Astrocyte (in vitro differentiated cells and primary cell): ENCODE results near the gene DNAAF5. TPM values are rescaled to one million over a fixed set of nuclear protein-coding genes. Genes with fewer than 3 reads are reported as not detected.

Source experiments
- DNase-seq: peaks from one replicate; pipeline ENCODE4 v3.0.0-alpha.2; 2010; ENCODE audit warnings: low read depth
- FAIRE-seq: peaks from 2 replicates; lab custom pipeline; 2011; peaks lifted over from hg19 to GRCh38; lab: Jason Lieb, UNC
- H2AFZ ChIP-seq: 2 replicates; pipeline ENCODE4 v1.6.0; 2012; ENCODE audit warnings: low read depth, low read length, inconsistent platforms
- H3K27ac ChIP-seq: 2 replicates; pipeline ENCODE4 v1.5.1; 2011; ENCODE audit warnings: low read depth, low read length, inconsistent platforms
- H3K27me3 ChIP-seq: 2 replicates; pipeline ENCODE4 v1.6.0; 2011; ENCODE audit warnings: low read length, inconsistent platforms; ENCODE audit not compliant: insufficient read depth
- H3K36me3 ChIP-seq: 2 replicates; pipeline ENCODE4 v1.5.1; 2011; ENCODE audit warnings: low read length, inconsistent platforms; ENCODE audit not compliant: insufficient read depth
- H3K4me1 ChIP-seq: 2 replicates; pipeline ENCODE4 v1.5.1; 2011; ENCODE audit warnings: low read length, inconsistent platforms; ENCODE audit not compliant: insufficient read depth
- H3K4me2 ChIP-seq: 2 replicates; pipeline ENCODE4 v1.6.0; 2012; ENCODE audit warnings: low read length, inconsistent platforms
- H3K4me3 ChIP-seq: 2 replicates; pipeline ENCODE4 v1.5.1; 2011; ENCODE audit warnings: low read depth, mild to moderate bottlenecking, low read length, inconsistent platforms; ENCODE audit not compliant: insufficient read depth
- H3K79me2 ChIP-seq: 2 replicates; pipeline ENCODE4 v1.6.0; 2012; ENCODE audit warnings: mild to moderate bottlenecking, low read length, inconsistent platforms; ENCODE audit not compliant: insufficient read depth
- H3K9ac ChIP-seq: 2 replicates; pipeline ENCODE4 v1.6.0; 2012; ENCODE audit warnings: mild to moderate bottlenecking, low read length, inconsistent platforms
- H3K9me3 ChIP-seq: 2 replicates; pipeline ENCODE4 v1.5.1; 2012; ENCODE audit warnings: low read depth, mild to moderate bottlenecking, low read length, inconsistent platforms; ENCODE audit not compliant: insufficient read depth
- H4K20me1 ChIP-seq: 2 replicates; pipeline ENCODE4 v1.6.0; 2012; ENCODE audit warnings: low read length, inconsistent platforms; ENCODE audit not compliant: insufficient read depth
- H3K27ac Mint-ChIP-seq: one replicate; pipeline ENCODE4 v1.8.0; 2021; ENCODE audit warnings: mild to moderate bottlenecking, mixed read lengths; ENCODE audit not compliant: unreplicated experiment
- H3K27me3 Mint-ChIP-seq: one replicate; pipeline ENCODE4 v1.8.0; 2021; ENCODE audit warnings: low read depth, mixed read lengths; ENCODE audit not compliant: unreplicated experiment
- H3K36me3 Mint-ChIP-seq: one replicate; pipeline ENCODE4 v1.8.0; 2021; ENCODE audit warnings: low read depth, mixed read lengths; ENCODE audit not compliant: unreplicated experiment
- H3K4me1 Mint-ChIP-seq: one replicate; pipeline ENCODE4 v1.8.0; 2021; ENCODE audit warnings: low read depth, mixed read lengths; ENCODE audit not compliant: unreplicated experiment
- H3K4me3 Mint-ChIP-seq: one replicate; pipeline ENCODE4 v1.8.0; 2021; ENCODE audit warnings: mild to moderate bottlenecking, moderate library complexity, mixed read lengths; ENCODE audit not compliant: unreplicated experiment
- H3K9me3 Mint-ChIP-seq: one replicate; pipeline ENCODE4 v1.8.0; 2021; ENCODE audit warnings: mild to moderate bottlenecking, mixed read lengths; ENCODE audit not compliant: unreplicated experiment
- EZH2 ChIP-seq: IDR thresholded peaks from 2 replicates; pipeline ENCODE4 v1.6.1; 2012; ENCODE audit warnings: mild to moderate bottlenecking, low read length, inconsistent platforms; ENCODE audit not compliant: insufficient read depth
- total RNA-seq: library from RNA; stranded (reverse); gene quantifications from 2 replicates; pipeline ENCODE4 v1.2.1, GENCODE V29; 2021
- TF ChIP-seq, protein P1 (sequence below): IDR thresholded peaks from 2 replicates; pipeline ENCODE4 v1.5.1; 2011; ENCODE audit warnings: low read depth, mild to moderate bottlenecking, inconsistent platforms, low read length, moderate library complexity; ENCODE audit not compliant: insufficient read depth

The DNAAF5 gene
- total RNA-seq, 1 donor from 2014 or later = 24.5 TPM

GRCh38 chr7:713488-714230 lies 12.8 kb upstream of the DNAAF5 start:
- H3K27ac Mint-ChIP-seq = peak overlapping the region; percentile 6
- H3K4me2 ChIP-seq = no peak overlapping the region

GRCh38 chr7:714251-714671 lies 12.2 kb upstream of the DNAAF5 start:
- no peak overlapping the region for H3K27ac ChIP-seq
- peaks cover 8% of the 10 kb centered on the region for H3K27me3 Mint-ChIP-seq
- H3K27ac Mint-ChIP-seq = no peak overlapping the region
- no peaks in the 10 kb centered on the region for H3K36me3 ChIP-seq
- no peak overlapping the region for H3K9ac ChIP-seq
- no peak for DNase-seq
- no peaks in the 10 kb centered on the region for H3K4me1 ChIP-seq
- FAIRE-seq = no peak
- H3K9me3 Mint-ChIP-seq = no peaks in the 10 kb centered on the region
- H2AFZ ChIP-seq = no peak overlapping the region
- TF ChIP-seq EZH2 = no peak
- TF ChIP-seq, protein P1, sequence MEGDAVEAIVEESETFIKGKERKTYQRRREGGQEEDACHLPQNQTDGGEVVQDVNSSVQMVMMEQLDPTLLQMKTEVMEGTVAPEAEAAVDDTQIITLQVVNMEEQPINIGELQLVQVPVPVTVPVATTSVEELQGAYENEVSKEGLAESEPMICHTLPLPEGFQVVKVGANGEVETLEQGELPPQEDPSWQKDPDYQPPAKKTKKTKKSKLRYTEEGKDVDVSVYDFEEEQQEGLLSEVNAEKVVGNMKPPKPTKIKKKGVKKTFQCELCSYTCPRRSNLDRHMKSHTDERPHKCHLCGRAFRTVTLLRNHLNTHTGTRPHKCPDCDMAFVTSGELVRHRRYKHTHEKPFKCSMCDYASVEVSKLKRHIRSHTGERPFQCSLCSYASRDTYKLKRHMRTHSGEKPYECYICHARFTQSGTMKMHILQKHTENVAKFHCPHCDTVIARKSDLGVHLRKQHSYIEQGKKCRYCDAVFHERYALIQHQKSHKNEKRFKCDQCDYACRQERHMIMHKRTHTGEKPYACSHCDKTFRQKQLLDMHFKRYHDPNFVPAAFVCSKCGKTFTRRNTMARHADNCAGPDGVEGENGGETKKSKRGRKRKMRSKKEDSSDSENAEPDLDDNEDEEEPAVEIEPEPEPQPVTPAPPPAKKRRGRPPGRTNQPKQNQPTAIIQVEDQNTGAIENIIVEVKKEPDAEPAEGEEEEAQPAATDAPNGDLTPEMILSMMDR = no peak
- H3K4me3 ChIP-seq = no peak overlapping the region
- H3K27me3 ChIP-seq = peaks cover 2% of the 10 kb centered on the region
- no peak overlapping the region for H3K4me2 ChIP-seq
- no peaks in the 10 kb centered on the region for H3K36me3 Mint-ChIP-seq
- H3K4me3 Mint-ChIP-seq = no peak overlapping the region
- H3K9me3 ChIP-seq = no peaks in the 10 kb centered on the region
- H3K4me1 Mint-ChIP-seq = peaks cover 2% of the 10 kb centered on the region
- no peaks in the 10 kb centered on the region for H3K79me2 ChIP-seq
- peaks cover 5% of the 10 kb centered on the region for H4K20me1 ChIP-seq

More at GRCh38 chr7:713488-714230, 12.8 kb upstream of the DNAAF5 start:
- H3K27me3 Mint-ChIP-seq = peaks cover 8% of the 10 kb centered on the region
- no peaks in the 10 kb centered on the region for H3K36me3 Mint-ChIP-seq
- H3K9me3 ChIP-seq = no peaks in the 10 kb centered on the region
- no peaks in the 10 kb centered on the region for H3K9me3 Mint-ChIP-seq
- H3K9ac ChIP-seq = no peak overlapping the region
- FAIRE-seq (no peak), DNase-seq (no peak)
- no peak for TF ChIP-seq EZH2
- TF ChIP-seq, protein P1 = no peak
- no peaks in the 10 kb centered on the region for H3K36me3 ChIP-seq
- peaks cover 2% of the 10 kb centered on the region for H3K4me1 Mint-ChIP-seq
- peaks cover 5% of the 10 kb centered on the region for H4K20me1 ChIP-seq
- no peaks in the 10 kb centered on the region for H3K4me1 ChIP-seq
- no peaks in the 10 kb centered on the region for H3K79me2 ChIP-seq
- peaks cover 2% of the 10 kb centered on the region for H3K27me3 ChIP-seq
- H2AFZ ChIP-seq = no peak overlapping the region
- H3K27ac ChIP-seq = no peak overlapping the region
- peak overlapping the region; percentile 5 for H3K4me3 Mint-ChIP-seq
- no peak overlapping the region for H3K4me3 ChIP-seq

GRCh38 chr7:716222-716621 lies 10.3 kb upstream of the DNAAF5 start:
- no peak overlapping the region for H3K27ac Mint-ChIP-seq
- DNase-seq = no peak
- no peak for FAIRE-seq

More at GRCh38 chr7:716222-716621, 10.3 kb upstream of the DNAAF5 start:
- no peak overlapping the region for H3K4me3 Mint-ChIP-seq
- H3K9me3 Mint-ChIP-seq = no peaks in the 10 kb centered on the region
- peaks cover 5% of the 10 kb centered on the region for H4K20me1 ChIP-seq
- H3K9ac ChIP-seq = no peak overlapping the region
- no peaks in the 10 kb centered on the region for H3K9me3 ChIP-seq
- H3K4me1 Mint-ChIP-seq = peaks cover 4% of the 10 kb centered on the region
- TF ChIP-seq EZH2 = no peak
- TF ChIP-seq, protein P1 = no peak
- H3K27me3 ChIP-seq = peaks cover 2% of the 10 kb centered on the region
- no peaks in the 10 kb centered on the region for H3K36me3 ChIP-seq
- H3K27ac ChIP-seq = no peak overlapping the region
- H3K4me3 ChIP-seq = no peak overlapping the region
- no peak overlapping the region for H3K4me2 ChIP-seq
- H3K79me2 ChIP-seq = no peaks in the 10 kb centered on the region
- H3K4me1 ChIP-seq = no peaks in the 10 kb centered on the region
- H3K36me3 Mint-ChIP-seq = peaks cover 3% of the 10 kb centered on the region
- H3K27me3 Mint-ChIP-seq = peaks cover 8% of the 10 kb centered on the region
- no peak overlapping the region for H2AFZ ChIP-seq
